HCT116 (cell line): ENCODE data around the gene DIP2C. TPM values are rescaled to one million over a fixed set of nuclear protein-coding genes. Genes with fewer than 3 reads are reported as not detected.

ENCODE experiments used
- ATAC-seq: fragments of 200-7000 bp; cut with Tn5 transposase; 2 replicates; pipeline ENCODE4 v1.9.1; 2020; ENCODE audit warnings: mild to moderate bottlenecking, moderate library complexity
- BruUV-seq: library from RNA; stranded (reverse); fragments of 400-500 nt; replicated peaks from 2 replicates; lab custom pipeline; 2021; lab: Mats Ljungman, UMichigan
- CTCF ChIA-PET: fragments of 300-600 bp; sonication (Branson Sonifier 250); formaldehyde crosslinking; loops from one replicate; lab custom pipeline; 2021; ENCODE audit warnings: antibody characterized with exemption; lab: Charles Lee
- POLR2A ChIA-PET: fragments of 300-600, 350-600 bp; sonication (Branson Sonifier 250); formaldehyde crosslinking; loops from one replicate; lab custom pipeline; 2021; ENCODE audit warnings: antibody characterized with exemption; lab: Charles Lee
- RAD21 ChIA-PET, 2 experiments: fragments of 300-600 bp; sonication (Branson Sonifier 250); formaldehyde crosslinking; loops; one replicate each; lab custom pipeline; 2023; ENCODE audit warnings: low total read pairs in 2 of 2; ENCODE audit not compliant: uncharacterized antibody in 2 of 2, unreplicated experiment in 2 of 2, low non-redundant PET in 1 of 2; lab: Charles Lee
- DNase-seq: peaks from one replicate; pipeline ENCODE4 v3.0.0-alpha.2; 2010; ENCODE audit warnings: low read depth, low spot score
- H2AFZ ChIP-seq: fragments of 200-600 bp; shearing (Covaris generic), sonication (generic); 2 replicates; pipeline ENCODE4 v1.6.1; 2017; ENCODE audit warnings: low read depth, mixed run types, mixed read lengths, antibody characterized with exemption, low read length; ENCODE audit not compliant: poor library complexity, severe bottlenecking
- H3K27ac ChIP-seq: 2 replicates; pipeline ENCODE4 v1.5.1; 2012; ENCODE audit warnings: low read depth, low read length
- H3K27me3 ChIP-seq: fragments of 200-600 bp; sonication (generic); 2 replicates; pipeline ENCODE4 v1.6.1; 2016; ENCODE audit warnings: mixed run types, low read length, mixed read lengths; ENCODE audit not compliant: insufficient read depth
- H3K36me3 ChIP-seq, 2 experiments: fragments of 200-500 bp in 1 of 2; fragments of 200-600 bp in 1 of 2; sonication (Bioruptor generic) in 1 of 2; sonication (generic) in 1 of 2; 2 replicates each; pipeline versions ENCODE4 v1.5.1 to v1.6.1; 2014 to 2016; ENCODE audit warnings: low read length in 2 of 2, inconsistent platforms in 1 of 2, mixed read lengths in 1 of 2, mixed run types in 1 of 2; ENCODE audit not compliant: insufficient read depth in 2 of 2, control insufficient read depth in 1 of 2
- H3K4me1 ChIP-seq, 2 experiments: fragments of 200-600 bp in 1 of 2; sonication (generic) in 1 of 2; 2 replicates each; pipeline versions ENCODE4 v1.5.1 to v1.6.1; 2012 to 2017; ENCODE audit warnings: low read length in 2 of 2, inconsistent platforms in 1 of 2, mild to moderate bottlenecking in 1 of 2, mixed read lengths in 1 of 2, mixed run types in 1 of 2, moderate library complexity in 1 of 2; ENCODE audit not compliant: insufficient read depth in 2 of 2, control insufficient read depth in 1 of 2
- H3K4me2 ChIP-seq: fragments of 200-600 bp; sonication (generic); 2 replicates; pipeline ENCODE4 v1.6.1; 2017; ENCODE audit warnings: mixed run types, low read length, mixed read lengths
- H3K4me3 ChIP-seq, 2 experiments: fragments of 200-600 bp in 1 of 2; sonication (generic) in 1 of 2; replicated peaks in 1 of 2; 2 replicates each; pipeline ENCODE4 v1.5.1; 2011 to 2016; ENCODE audit warnings: low read length in 2 of 2, control low read depth in 1 of 2, low read depth in 1 of 2, mild to moderate bottlenecking in 1 of 2, mixed read lengths in 1 of 2, mixed run types in 1 of 2
- H3K79me2 ChIP-seq: fragments of 200-600 bp; sonication (generic); 2 replicates; pipeline ENCODE4 v1.6.1; 2017; ENCODE audit warnings: mild to moderate bottlenecking, mixed run types, low read length, moderate library complexity, mixed read lengths; ENCODE audit not compliant: insufficient read depth
- H3K9ac ChIP-seq: fragments of 200-600 bp; sonication (generic); 2 replicates; pipeline ENCODE4 v1.6.1; 2016; ENCODE audit warnings: low read length, mixed read lengths
- H3K9me2 ChIP-seq: fragments of 200-600 bp; sonication (generic), shearing (Covaris generic); 2 replicates; pipeline ENCODE4 v1.6.1; 2017; ENCODE audit warnings: mixed run types, mild to moderate bottlenecking, moderate library complexity; ENCODE audit not compliant: insufficient read depth
- H3K9me3 ChIP-seq, 2 experiments: fragments of 200-500 bp in 1 of 2; fragments of 200-600 bp in 1 of 2; sonication (Bioruptor generic) in 1 of 2; sonication (generic) in 1 of 2; 2 replicates each; pipeline ENCODE4 v1.6.1; 2014 to 2017; ENCODE audit warnings: low read length in 2 of 2, mixed read lengths in 2 of 2, inconsistent platforms in 1 of 2, low read depth in 1 of 2, mild to moderate bottlenecking in 1 of 2, mixed run types in 1 of 2, moderate library complexity in 1 of 2; ENCODE audit not compliant: control insufficient read depth in 1 of 2, insufficient read depth in 1 of 2
- H4K20me1 ChIP-seq: fragments of 200-600 bp; sonication (generic), shearing (Covaris generic); 2 replicates; pipeline ENCODE4 v1.6.1; 2017; ENCODE audit warnings: mixed run types, mild to moderate bottlenecking, moderate library complexity; ENCODE audit not compliant: insufficient read depth
- CBX3 ChIP-seq: IDR thresholded peaks from 2 replicates; pipeline ENCODE4 v1.6.1; 2012; ENCODE audit warnings: low read depth
- CEBPB ChIP-seq: IDR thresholded peaks from 2 replicates; pipeline ENCODE4 v1.6.1; 2012; ENCODE audit warnings: low read depth
- EGR1 ChIP-seq: IDR thresholded peaks from 2 replicates; pipeline ENCODE4 v1.6.1; 2012; ENCODE audit warnings: low read depth
- ELF1 ChIP-seq: IDR thresholded peaks from 2 replicates; pipeline ENCODE4 v1.6.1; 2012; ENCODE audit warnings: low read depth, borderline replicate concordance
- FOSL1 ChIP-seq: IDR thresholded peaks from 2 replicates; pipeline ENCODE4 v1.6.1; 2012; ENCODE audit warnings: low read depth
- JUND ChIP-seq: IDR thresholded peaks from 2 replicates; pipeline ENCODE4 v1.6.1; 2012
- POLR2A ChIP-seq: IDR thresholded peaks from 2 replicates; pipeline ENCODE4 v1.7.0; 2011; ENCODE audit warnings: borderline replicate concordance; ENCODE audit not compliant: insufficient read depth, insufficient read length; ENCODE audit errors: extremely low read depth
- POLR2AphosphoS5 ChIP-seq: IDR thresholded peaks from 2 replicates; pipeline ENCODE4 v1.6.1; 2011; ENCODE audit warnings: mild to moderate bottlenecking, low read depth, low read length, moderate library complexity
- RAD21 ChIP-seq: IDR thresholded peaks from 2 replicates; pipeline ENCODE4 v1.6.1; 2012; ENCODE audit warnings: low read depth, mild to moderate bottlenecking
- SIN3A ChIP-seq: IDR thresholded peaks from 2 replicates; pipeline ENCODE4 v1.6.1; 2012; ENCODE audit warnings: low read depth
- SP1 ChIP-seq: IDR thresholded peaks from 2 replicates; pipeline ENCODE4 v1.6.1; 2012; ENCODE audit warnings: low read depth
- SRF ChIP-seq: IDR thresholded peaks from 2 replicates; pipeline ENCODE4 v1.6.1; 2012; ENCODE audit warnings: low read depth
- TCF7L2 ChIP-seq: IDR thresholded peaks from 2 replicates; pipeline ENCODE4 v1.7.0; 2011; ENCODE audit warnings: borderline replicate concordance, inconsistent platforms; ENCODE audit not compliant: insufficient read depth, insufficient read length; ENCODE audit errors: extremely low read depth
- YY1 ChIP-seq: IDR thresholded peaks from 2 replicates; pipeline ENCODE4 v1.6.1; 2011; ENCODE audit warnings: low read length, low read depth, moderate library complexity, mild to moderate bottlenecking; ENCODE audit not compliant: insufficient replicate concordance; ENCODE audit errors: extremely low read depth
- ZFX ChIP-seq: fragments of 450-650 bp; IDR thresholded peaks from 2 replicates; pipeline ENCODE4 v1.6.1; 2017
- intact Hi-C: fragments of 100-400 bp; cut with micrococcal nuclease; formaldehyde crosslinking; loops from 2 replicates; pipeline ENCODE4 v1.10.0; 2022
- total RNA-seq: library from RNA; stranded (reverse); gene quantifications from one replicate; pipeline ENCODE4 v1.2.1, GENCODE V29; 2021; ENCODE audit not compliant: unreplicated experiment
- TF ChIP-seq, protein P1 (sequence below): IDR thresholded peaks from 2 replicates; pipeline ENCODE4 v1.6.1; 2011; ENCODE audit warnings: mild to moderate bottlenecking, low read length, moderate library complexity; ENCODE audit not compliant: insufficient replicate concordance; ENCODE audit errors: extremely low read depth
- TF ChIP-seq, protein P2 (sequence below): IDR thresholded peaks from 2 replicates; pipeline ENCODE4 v1.6.1; 2012
- TF ChIP-seq, protein P3 (sequence below), 3 experiments: fragments of 200-600 bp in 1 of 3; sonication (generic) in 1 of 3; IDR thresholded peaks in 2 of 3; conservative IDR thresholded peaks in 1 of 3; 2 replicates each; pipeline ENCODE4 v1.5.1; 2012 to 2017; ENCODE audit warnings: low read depth in 2 of 3, low read length in 2 of 3, antibody characterized with exemption in 1 of 3, borderline replicate concordance in 1 of 3, control low read depth in 1 of 3, mild to moderate bottlenecking in 1 of 3, mixed read lengths in 1 of 3, mixed run types in 1 of 3, moderate library complexity in 1 of 3; ENCODE audit not compliant: insufficient read depth in 1 of 3
- TF ChIP-seq, protein P4 (sequence below): IDR thresholded peaks from 2 replicates; pipeline ENCODE4 v1.6.1; 2012; ENCODE audit warnings: low read depth
- TF ChIP-seq, protein P5 (sequence below): IDR thresholded peaks from 2 replicates; pipeline ENCODE4 v1.6.1; 2012

The DIP2C gene
- total RNA-seq, 1 experiment from 2014 or later, result 15.4 TPM

DNA sequence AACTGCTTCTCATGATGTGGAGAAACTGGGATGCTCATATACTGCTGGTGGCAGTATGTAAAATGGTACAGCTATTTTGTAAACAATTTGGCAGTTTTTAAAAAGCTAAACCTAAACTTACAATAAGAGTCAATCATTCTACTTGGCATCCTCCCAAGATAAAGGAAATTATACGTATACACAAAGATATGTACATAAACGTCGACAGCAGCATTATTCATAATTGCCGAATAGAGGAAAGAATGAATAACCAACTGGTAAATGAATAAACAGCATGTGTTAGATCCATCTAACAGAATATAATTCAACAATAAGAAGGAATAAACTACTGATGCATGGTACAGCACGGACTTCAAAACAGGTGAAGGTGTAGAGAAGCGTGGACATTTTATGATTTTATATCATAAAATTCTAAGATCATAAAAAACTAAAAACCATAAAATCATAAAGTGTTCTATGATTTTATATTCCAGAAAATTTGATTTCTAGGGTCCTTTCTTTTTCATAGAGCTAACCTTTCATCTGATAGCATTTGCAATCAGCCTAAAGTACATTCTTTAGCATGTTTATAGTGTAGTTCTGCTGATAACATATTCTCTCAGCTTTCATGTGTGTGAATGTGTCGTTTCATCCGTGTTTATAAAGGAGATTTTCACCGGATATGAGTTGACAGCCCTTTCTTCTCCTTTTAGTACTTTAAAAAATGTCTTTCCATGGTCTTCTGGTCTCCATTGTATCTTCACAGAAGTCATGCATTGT, 261.5 kb downstream of the DIP2C start:
- CTCF ChIA-PET, result no interaction called here
- POLR2A ChIA-PET, result interaction anchor here (1.1 kb wide), 1 partner anchor 12 kb away, joined by 3 read pairs; no protein-coding TSS in a partner anchor
- Histone ChIP-seq H3K4me3 (no peak overlapping the region), H3K9me2 (no peaks in the 10 kb centered on the region), H3K27ac (no peak overlapping the region), H2AFZ (no peak overlapping the region), H4K20me1 (no peaks in the 10 kb centered on the region), H3K9ac (no peak overlapping the region), H3K79me2 (no peaks in the 10 kb centered on the region), H3K4me2 (no peak overlapping the region), H3K36me3 (no peaks in the 10 kb centered on the region), H3K4me1 (no peaks in the 10 kb centered on the region), H3K27me3 (no peaks in the 10 kb centered on the region), H3K9me3 (no peaks in the 10 kb centered on the region)
- intact Hi-C loops, result no loop called here
- ATAC-seq, result no peak
- TF ChIP-seq JUND, result no peak
- TF ChIP-seq, protein P1, sequence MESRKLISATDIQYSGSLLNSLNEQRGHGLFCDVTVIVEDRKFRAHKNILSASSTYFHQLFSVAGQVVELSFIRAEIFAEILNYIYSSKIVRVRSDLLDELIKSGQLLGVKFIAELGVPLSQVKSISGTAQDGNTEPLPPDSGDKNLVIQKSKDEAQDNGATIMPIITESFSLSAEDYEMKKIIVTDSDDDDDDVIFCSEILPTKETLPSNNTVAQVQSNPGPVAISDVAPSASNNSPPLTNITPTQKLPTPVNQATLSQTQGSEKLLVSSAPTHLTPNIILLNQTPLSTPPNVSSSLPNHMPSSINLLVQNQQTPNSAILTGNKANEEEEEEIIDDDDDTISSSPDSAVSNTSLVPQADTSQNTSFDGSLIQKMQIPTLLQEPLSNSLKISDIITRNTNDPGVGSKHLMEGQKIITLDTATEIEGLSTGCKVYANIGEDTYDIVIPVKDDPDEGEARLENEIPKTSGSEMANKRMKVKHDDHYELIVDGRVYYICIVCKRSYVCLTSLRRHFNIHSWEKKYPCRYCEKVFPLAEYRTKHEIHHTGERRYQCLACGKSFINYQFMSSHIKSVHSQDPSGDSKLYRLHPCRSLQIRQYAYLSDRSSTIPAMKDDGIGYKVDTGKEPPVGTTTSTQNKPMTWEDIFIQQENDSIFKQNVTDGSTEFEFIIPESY, result no peak
- no peak for TF ChIP-seq ZFX
- TF ChIP-seq, protein P2, sequence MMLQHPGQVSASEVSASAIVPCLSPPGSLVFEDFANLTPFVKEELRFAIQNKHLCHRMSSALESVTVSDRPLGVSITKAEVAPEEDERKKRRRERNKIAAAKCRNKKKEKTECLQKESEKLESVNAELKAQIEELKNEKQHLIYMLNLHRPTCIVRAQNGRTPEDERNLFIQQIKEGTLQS, result no peak
- TF ChIP-seq CBX3, result no peak
- no peak for TF ChIP-seq SRF
- TF ChIP-seq POLR2AphosphoS5, result no peak
- no peak for TF ChIP-seq FOSL1
- no peak for TF ChIP-seq POLR2A
- TF ChIP-seq, protein P3, sequence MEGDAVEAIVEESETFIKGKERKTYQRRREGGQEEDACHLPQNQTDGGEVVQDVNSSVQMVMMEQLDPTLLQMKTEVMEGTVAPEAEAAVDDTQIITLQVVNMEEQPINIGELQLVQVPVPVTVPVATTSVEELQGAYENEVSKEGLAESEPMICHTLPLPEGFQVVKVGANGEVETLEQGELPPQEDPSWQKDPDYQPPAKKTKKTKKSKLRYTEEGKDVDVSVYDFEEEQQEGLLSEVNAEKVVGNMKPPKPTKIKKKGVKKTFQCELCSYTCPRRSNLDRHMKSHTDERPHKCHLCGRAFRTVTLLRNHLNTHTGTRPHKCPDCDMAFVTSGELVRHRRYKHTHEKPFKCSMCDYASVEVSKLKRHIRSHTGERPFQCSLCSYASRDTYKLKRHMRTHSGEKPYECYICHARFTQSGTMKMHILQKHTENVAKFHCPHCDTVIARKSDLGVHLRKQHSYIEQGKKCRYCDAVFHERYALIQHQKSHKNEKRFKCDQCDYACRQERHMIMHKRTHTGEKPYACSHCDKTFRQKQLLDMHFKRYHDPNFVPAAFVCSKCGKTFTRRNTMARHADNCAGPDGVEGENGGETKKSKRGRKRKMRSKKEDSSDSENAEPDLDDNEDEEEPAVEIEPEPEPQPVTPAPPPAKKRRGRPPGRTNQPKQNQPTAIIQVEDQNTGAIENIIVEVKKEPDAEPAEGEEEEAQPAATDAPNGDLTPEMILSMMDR (IDR thresholded peaks at IDR 0.05 in 2 of 3, conservative IDR thresholded peaks at IDR 0.05 in 1 of 3; ENCODE audit: borderline replicate concordance in 1 of 3, insufficient read depth in 1 of 3, low read depth in 2 of 3, low read length in 2 of 3), result no peak
- no peak for TF ChIP-seq SIN3A
- no peak for TF ChIP-seq YY1
- no peak for TF ChIP-seq ELF1
- no peak for TF ChIP-seq TCF7L2
- TF ChIP-seq CEBPB, result no peak
- TF ChIP-seq EGR1, result no peak
- no peak for TF ChIP-seq SP1
- TF ChIP-seq, protein P4, sequence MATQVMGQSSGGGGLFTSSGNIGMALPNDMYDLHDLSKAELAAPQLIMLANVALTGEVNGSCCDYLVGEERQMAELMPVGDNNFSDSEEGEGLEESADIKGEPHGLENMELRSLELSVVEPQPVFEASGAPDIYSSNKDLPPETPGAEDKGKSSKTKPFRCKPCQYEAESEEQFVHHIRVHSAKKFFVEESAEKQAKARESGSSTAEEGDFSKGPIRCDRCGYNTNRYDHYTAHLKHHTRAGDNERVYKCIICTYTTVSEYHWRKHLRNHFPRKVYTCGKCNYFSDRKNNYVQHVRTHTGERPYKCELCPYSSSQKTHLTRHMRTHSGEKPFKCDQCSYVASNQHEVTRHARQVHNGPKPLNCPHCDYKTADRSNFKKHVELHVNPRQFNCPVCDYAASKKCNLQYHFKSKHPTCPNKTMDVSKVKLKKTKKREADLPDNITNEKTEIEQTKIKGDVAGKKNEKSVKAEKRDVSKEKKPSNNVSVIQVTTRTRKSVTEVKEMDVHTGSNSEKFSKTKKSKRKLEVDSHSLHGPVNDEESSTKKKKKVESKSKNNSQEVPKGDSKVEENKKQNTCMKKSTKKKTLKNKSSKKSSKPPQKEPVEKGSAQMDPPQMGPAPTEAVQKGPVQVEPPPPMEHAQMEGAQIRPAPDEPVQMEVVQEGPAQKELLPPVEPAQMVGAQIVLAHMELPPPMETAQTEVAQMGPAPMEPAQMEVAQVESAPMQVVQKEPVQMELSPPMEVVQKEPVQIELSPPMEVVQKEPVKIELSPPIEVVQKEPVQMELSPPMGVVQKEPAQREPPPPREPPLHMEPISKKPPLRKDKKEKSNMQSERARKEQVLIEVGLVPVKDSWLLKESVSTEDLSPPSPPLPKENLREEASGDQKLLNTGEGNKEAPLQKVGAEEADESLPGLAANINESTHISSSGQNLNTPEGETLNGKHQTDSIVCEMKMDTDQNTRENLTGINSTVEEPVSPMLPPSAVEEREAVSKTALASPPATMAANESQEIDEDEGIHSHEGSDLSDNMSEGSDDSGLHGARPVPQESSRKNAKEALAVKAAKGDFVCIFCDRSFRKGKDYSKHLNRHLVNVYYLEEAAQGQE, result no peak
- no peak for TF ChIP-seq RAD21
- TF ChIP-seq, protein P5, sequence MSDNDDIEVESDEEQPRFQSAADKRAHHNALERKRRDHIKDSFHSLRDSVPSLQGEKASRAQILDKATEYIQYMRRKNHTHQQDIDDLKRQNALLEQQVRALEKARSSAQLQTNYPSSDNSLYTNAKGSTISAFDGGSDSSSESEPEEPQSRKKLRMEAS, result no peak
- RAD21 ChIA-PET, result interaction anchor here in 1 of 2 experiments (0.6 kb wide), 1 partner anchor 191 kb away, joined by 3 read pairs; no protein-coding TSS in a partner anchor
- BruUV-seq, result no TSS peak
- no peak for DNase-seq
